ENCODE results near the gene P3H4.

DNA sequence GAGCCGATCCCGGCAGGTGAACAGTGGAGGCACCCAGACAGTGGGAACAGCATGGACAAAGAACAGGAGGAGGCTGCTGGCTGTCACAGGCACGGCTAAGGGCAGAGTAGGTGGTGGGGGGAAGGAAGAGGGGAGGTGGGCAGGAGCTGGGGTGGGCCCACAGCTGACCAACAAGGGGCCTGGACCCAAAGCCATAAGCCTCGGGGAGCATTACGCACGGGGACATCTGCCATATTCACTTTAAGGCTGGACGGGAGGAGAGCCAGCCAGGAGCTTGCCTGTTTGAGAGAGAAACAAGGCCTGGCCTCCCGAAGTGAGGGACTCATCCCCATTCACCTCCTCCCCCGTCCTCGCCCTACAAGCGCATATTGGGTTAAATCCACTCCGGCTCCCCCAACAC lies 57.7 kb downstream of the P3H4 start:
- TF ChIP-seq PPARA (CRISPR knock-in tag; IDR thresholded peaks at IDR 0.05; ENCODE audit: borderline replicate concordance) = no peak
- TF ChIP-seq CSDC2 (CRISPR knock-in tag; IDR thresholded peaks at IDR 0.05) = no peak
- TF ChIP-seq, protein P1, sequence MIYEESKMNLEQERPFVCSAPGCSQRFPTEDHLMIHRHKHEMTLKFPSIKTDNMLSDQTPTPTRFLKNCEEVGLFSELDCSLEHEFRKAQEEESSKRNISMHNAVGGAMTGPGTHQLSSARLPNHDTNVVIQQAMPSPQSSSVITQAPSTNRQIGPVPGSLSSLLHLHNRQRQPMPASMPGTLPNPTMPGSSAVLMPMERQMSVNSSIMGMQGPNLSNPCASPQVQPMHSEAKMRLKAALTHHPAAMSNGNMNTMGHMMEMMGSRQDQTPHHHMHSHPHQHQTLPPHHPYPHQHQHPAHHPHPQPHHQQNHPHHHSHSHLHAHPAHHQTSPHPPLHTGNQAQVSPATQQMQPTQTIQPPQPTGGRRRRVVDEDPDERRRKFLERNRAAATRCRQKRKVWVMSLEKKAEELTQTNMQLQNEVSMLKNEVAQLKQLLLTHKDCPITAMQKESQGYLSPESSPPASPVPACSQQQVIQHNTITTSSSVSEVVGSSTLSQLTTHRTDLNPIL (CRISPR knock-in tag; IDR thresholded peaks at IDR 0.05; ENCODE audit: low read depth) = no peak
- no peak for TF ChIP-seq ZFP30 (CRISPR knock-in tag; IDR thresholded peaks at IDR 0.05)
- TF ChIP-seq ZFP3 (CRISPR knock-in tag; IDR thresholded peaks at IDR 0.05) = no peak
- no peak for TF ChIP-seq BACH2 (CRISPR knock-in tag; IDR thresholded peaks at IDR 0.05; ENCODE audit: borderline replicate concordance)
- TF ChIP-seq ZNF70 (CRISPR knock-in tag; IDR thresholded peaks at IDR 0.05) = no peak
- TF ChIP-seq TCF4 (CRISPR knock-in tag; IDR thresholded peaks at IDR 0.05; ENCODE audit: borderline replicate concordance) = no peak

All from SK-N-SH treated with all-trans-retinoic acid at 6 μM for 48 hours (cell line).